ENCODE measurements around the gene DNAJC19.
"Not testable (repeated sequence)": the region's sequence is repeated elsewhere in the genome, so short reads cannot be mapped to it uniquely, and the experiment has no call there.

DNAJC19 gene

DNA sequence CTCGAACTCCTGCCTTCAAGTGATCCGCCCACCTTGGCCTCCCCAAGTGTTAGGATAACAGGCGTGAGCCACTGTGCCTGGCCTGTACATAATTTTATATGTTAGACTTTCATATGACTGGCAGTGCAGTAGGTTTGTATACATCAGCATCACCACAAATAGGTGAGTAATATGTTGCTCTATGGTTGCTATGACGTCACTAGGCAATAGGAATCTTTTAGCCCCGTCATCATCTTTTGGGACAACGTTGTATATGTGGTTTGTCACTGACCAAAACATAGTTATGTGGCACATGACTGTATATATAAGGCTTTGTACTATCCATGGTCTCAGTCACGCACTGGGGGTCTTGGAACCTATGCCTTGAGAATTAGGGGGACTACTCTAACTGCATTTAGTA is 17.0 kb upstream of the DNAJC19 start:
- no peak overlapping the region for H3K4me3 ChIP-seq (ENCODE audit: low read depth, low read length)
- TF ChIP-seq, protein P1, sequence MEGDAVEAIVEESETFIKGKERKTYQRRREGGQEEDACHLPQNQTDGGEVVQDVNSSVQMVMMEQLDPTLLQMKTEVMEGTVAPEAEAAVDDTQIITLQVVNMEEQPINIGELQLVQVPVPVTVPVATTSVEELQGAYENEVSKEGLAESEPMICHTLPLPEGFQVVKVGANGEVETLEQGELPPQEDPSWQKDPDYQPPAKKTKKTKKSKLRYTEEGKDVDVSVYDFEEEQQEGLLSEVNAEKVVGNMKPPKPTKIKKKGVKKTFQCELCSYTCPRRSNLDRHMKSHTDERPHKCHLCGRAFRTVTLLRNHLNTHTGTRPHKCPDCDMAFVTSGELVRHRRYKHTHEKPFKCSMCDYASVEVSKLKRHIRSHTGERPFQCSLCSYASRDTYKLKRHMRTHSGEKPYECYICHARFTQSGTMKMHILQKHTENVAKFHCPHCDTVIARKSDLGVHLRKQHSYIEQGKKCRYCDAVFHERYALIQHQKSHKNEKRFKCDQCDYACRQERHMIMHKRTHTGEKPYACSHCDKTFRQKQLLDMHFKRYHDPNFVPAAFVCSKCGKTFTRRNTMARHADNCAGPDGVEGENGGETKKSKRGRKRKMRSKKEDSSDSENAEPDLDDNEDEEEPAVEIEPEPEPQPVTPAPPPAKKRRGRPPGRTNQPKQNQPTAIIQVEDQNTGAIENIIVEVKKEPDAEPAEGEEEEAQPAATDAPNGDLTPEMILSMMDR (conservative IDR thresholded peaks at IDR 0.05; ENCODE audit: low read depth, low read length), result no peak
- no peak for DNase-seq (ENCODE audit: low read depth)

GRCh38 chr3:181003469-181003868 is 13.9 kb upstream of the DNAJC19 start:
- DNase-seq (ENCODE audit: low read depth); H3K4me3 ChIP-seq (ENCODE audit: low read depth, low read length): not testable (repeated sequence)

DNA sequence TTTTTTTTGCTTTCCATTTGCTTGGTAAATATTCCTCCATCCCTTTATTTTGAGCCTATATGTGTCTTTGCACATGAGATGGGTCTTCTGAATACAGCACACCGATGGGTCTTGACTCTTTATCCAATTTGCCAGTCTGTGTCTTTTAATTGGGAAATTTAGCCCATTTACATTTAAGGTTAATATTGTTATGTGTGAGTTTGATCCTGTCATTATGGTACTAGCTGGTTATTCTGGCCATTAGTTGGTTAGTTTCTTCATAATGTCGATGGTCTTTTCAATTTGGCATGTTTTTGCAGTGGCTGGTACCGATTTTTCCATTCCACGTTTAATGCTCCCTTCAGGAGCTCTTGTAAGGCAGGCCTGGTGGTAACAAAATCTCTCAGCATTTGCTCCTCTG is 12.8 kb upstream of the DNAJC19 start:
- not testable (repeated sequence) for DNase-seq (ENCODE audit: low read depth); H3K4me3 ChIP-seq (ENCODE audit: low read depth, low read length)

- H3K4me3 ChIP-seq (ENCODE audit: low read depth, low read length), result no peak overlapping the region
- DNase-seq (ENCODE audit: low read depth), result no peak
- TF ChIP-seq, protein P1 (conservative IDR thresholded peaks at IDR 0.05; ENCODE audit: low read depth, low read length), result no peak
Observed at GRCh38 chr3:180996415-180996932, 6.9 kb upstream of the DNAJC19 start.

- H3K4me3 ChIP-seq (ENCODE audit: low read depth, low read length), result peak overlapping the region; percentile 87
- no peak for DNase-seq (ENCODE audit: low read depth)
- TF ChIP-seq, protein P1 (conservative IDR thresholded peaks at IDR 0.05; ENCODE audit: low read depth, low read length), result no peak
Observed at GRCh38 chr3:180990505-180990904, 969 bp upstream of the DNAJC19 start.

DNA sequence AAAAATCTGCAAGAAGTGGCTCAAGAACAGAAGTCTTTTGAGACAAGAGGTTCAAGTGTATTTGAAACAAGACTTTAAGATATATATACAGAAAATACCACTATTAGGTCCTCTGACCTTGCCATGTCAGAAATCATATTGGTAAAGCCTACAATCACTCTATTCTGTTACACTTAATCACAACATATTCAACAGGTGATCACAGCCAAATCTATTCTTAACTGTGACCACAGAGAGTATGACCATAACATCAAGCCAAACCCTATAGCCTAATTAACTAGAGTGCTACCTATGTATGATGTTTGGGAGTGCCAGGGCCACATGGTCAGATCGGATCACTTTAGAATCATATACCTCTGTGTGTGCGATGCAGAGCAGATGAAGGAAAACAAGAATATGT is 2.2 kb downstream of the DNAJC19 start:
- H3K4me3 ChIP-seq (ENCODE audit: low read depth, low read length), result no peak overlapping the region
- TF ChIP-seq, protein P1 (conservative IDR thresholded peaks at IDR 0.05; ENCODE audit: low read depth, low read length), result no peak
- DNase-seq (ENCODE audit: low read depth), result no peak

DNA sequence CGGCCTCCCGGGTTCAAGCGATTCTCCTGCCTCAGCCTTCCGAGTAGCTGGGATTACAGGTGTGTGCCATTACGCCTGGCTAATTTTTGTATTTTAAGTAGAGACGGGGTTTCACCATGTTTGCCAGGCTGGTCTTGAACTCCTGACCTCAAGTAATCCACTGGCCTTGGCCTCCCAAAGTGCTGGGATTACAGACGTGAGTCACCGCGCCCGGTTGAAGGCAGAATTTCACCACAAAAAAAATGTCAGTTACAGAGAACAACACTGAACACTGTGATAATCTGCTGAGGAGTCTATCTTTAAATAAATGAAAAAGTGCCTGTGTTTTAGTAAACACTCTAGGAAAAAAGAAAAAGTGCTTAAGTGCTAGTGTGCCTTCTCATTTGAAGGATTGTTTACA is 3.2 kb downstream of the DNAJC19 start:
- not testable (repeated sequence) for DNase-seq (ENCODE audit: low read depth); H3K4me3 ChIP-seq (ENCODE audit: low read depth, low read length)

DNA sequence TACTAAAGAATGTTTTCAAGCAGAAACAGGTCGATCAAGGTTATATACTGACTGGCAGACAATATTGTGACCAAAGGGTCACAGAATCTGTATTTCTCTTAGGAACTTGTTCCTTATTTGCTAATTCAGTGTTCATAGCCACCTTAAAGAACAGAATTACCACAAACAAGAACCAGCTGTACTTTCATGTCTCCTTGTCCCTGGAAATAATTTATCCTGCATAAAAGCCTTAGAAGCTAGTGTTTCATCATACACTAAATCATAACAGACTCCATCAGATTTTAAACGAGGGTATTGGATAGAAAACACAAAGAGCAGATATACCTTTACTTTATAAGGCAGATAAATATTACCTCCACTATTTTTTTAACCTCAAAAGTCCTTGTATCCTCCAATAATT is 6.4 kb downstream of the DNAJC19 start:
- H3K4me3 ChIP-seq (ENCODE audit: low read depth, low read length), result no peak overlapping the region
- TF ChIP-seq, protein P1 (conservative IDR thresholded peaks at IDR 0.05; ENCODE audit: low read depth, low read length), result no peak
- DNase-seq (ENCODE audit: low read depth), result no peak

DNA sequence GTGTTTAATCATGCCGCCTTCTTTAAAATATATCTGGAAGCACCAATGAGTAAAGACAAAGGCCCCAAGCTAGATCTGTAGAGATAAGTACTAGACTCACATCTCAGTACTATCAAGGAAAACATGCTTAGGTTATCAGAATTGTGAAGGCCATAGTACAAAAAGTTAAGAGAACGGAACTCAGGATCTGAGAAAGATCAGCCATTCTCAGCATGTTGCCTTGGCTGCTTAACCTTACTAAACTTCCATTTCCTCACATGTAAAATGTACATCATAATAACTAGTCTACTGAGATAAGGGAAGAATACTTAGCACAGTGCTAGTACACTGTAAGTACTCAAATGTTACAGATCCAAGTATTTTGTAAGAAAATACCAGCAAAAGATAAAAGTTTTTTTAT is 7.6 kb downstream of the DNAJC19 start:
- H3K4me3 ChIP-seq (ENCODE audit: low read depth, low read length), result no peak overlapping the region
- TF ChIP-seq, protein P1 (conservative IDR thresholded peaks at IDR 0.05; ENCODE audit: low read depth, low read length), result no peak
- no peak for DNase-seq (ENCODE audit: low read depth)
